Effector CD8-positive, alpha-beta T cell (primary cell): ENCODE results near the gene ANOS1.
"Not testable (repeated sequence)": the region's sequence is repeated elsewhere in the genome, so short reads cannot be mapped to it uniquely, and the experiment has no call there.

Experiments
- DNase-seq: peaks from one replicate; lab custom pipeline; 2025; lab: John Stamatoyannopoulos, UW

Gene ANOS1

GRCh38 chrX:8629871-8630270, 102.1 kb downstream of the ANOS1 start:
- no peak for DNase-seq

- no peak for DNase-seq
Observed at GRCh38 chrX:8627796-8628195, 104.1 kb downstream of the ANOS1 start.

GRCh38 chrX:8607326-8607725, 124.6 kb downstream of the ANOS1 start:
- DNase-seq = no peak

- no peak for DNase-seq
Observed at GRCh38 chrX:8604131-8604530, 127.8 kb downstream of the ANOS1 start.

- DNase-seq = no peak
Observed at GRCh38 chrX:8591501-8591900, 140.4 kb downstream of the ANOS1 start.

- DNase-seq = no peak
Observed at GRCh38 chrX:8586953-8587352, 145.0 kb downstream of the ANOS1 start.

- no peak for DNase-seq
Observed at GRCh38 chrX:8579602-8580001, 152.3 kb downstream of the ANOS1 start.

- no peak for DNase-seq
Observed at GRCh38 chrX:8576821-8577220, 155.1 kb downstream of the ANOS1 start.

GRCh38 chrX:8565729-8566128, 166.2 kb downstream of the ANOS1 start:
- no peak for DNase-seq

- no peak for DNase-seq
Observed at GRCh38 chrX:8548446-8548845, 183.5 kb downstream of the ANOS1 start.

- DNase-seq = no peak
Observed at GRCh38 chrX:8546715-8547114, 185.2 kb downstream of the ANOS1 start.

- no peak for DNase-seq
Observed at GRCh38 chrX:8520791-8521190, 211.1 kb downstream of the ANOS1 start.

GRCh38 chrX:8520178-8520577, 211.8 kb downstream of the ANOS1 start:
- DNase-seq = no peak

GRCh38 chrX:8504451-8504850, 227.5 kb downstream of the ANOS1 start:
- no peak for DNase-seq

GRCh38 chrX:8502101-8502500, 229.8 kb downstream of the ANOS1 start:
- DNase-seq = not testable (repeated sequence)

- no peak for DNase-seq
Observed at GRCh38 chrX:8500203-8500602, 231.7 kb downstream of the ANOS1 start.

- DNase-seq = not testable (repeated sequence)
Observed at GRCh38 chrX:8495036-8495435, 236.9 kb downstream of the ANOS1 start.

- no peak for DNase-seq
Observed at GRCh38 chrX:8484360-8484949, 247.5 kb downstream of the ANOS1 start.
